IMR-90 (cell line): ENCODE data around the gene ARFIP1.

ENCODE experiments used
- POLR2A ChIP-seq: IDR thresholded peaks from 2 replicates; pipeline ENCODE4 v1.6.1; 2012; ENCODE audit warnings: mild to moderate bottlenecking, low read depth, low read length
- RAD21 ChIP-seq: IDR thresholded peaks from 2 replicates; pipeline ENCODE4 v1.6.1; 2012; ENCODE audit warnings: low read length, improper control_type of control experiment

- TF ChIP-seq RAD21 (no peak), POLR2A (no peak)
These were observed 43.8 kb upstream of the ARFIP1 start for GRCh38 chr4:152735906-152736305.
